ENCODE measurements around the gene ATRX.

- TF ChIP-seq HDAC6 (IDR thresholded peaks at IDR 0.05; ENCODE audit: unreplicated experiment): no peak
- TF ChIP-seq RFX5 (IDR thresholded peaks at IDR 0.05; ENCODE audit: low read depth, low read length): no peak
- no peak for TF ChIP-seq SREBF1 (IDR thresholded peaks at IDR 0.05; ENCODE audit: low read length)
- TF ChIP-seq, protein P1, sequence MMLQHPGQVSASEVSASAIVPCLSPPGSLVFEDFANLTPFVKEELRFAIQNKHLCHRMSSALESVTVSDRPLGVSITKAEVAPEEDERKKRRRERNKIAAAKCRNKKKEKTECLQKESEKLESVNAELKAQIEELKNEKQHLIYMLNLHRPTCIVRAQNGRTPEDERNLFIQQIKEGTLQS (IDR thresholded peaks at IDR 0.05; ENCODE audit: borderline replicate concordance, extremely low read depth, low read depth, low read length): no peak
- no peak for TF ChIP-seq RBBP5 (conservative IDR thresholded peaks at IDR 0.05)
Observed at GRCh38 chrX:77820091-77820727, 34.2 kb upstream of the ATRX start.
